HFF-Myc (cell line): ENCODE data around the gene RCOR1.

Experiments
- DNase-seq: peaks from one replicate; pipeline ENCODE4 v3.0.0-alpha.2; 2011; ENCODE audit warnings: low read depth; ENCODE audit errors: extremely low read depth
- H3K4me3 ChIP-seq: replicated peaks from 2 replicates; pipeline ENCODE4 v1.5.1; 2011; ENCODE audit warnings: low read depth, mild to moderate bottlenecking, control low read depth, low read length
- TF ChIP-seq, protein P1 (sequence below): IDR thresholded peaks from 2 replicates; pipeline ENCODE4 v1.5.1; 2012; ENCODE audit warnings: mild to moderate bottlenecking, low read depth, low read length, control low read depth; ENCODE audit errors: missing control alignments

The RCOR1 gene

DNA sequence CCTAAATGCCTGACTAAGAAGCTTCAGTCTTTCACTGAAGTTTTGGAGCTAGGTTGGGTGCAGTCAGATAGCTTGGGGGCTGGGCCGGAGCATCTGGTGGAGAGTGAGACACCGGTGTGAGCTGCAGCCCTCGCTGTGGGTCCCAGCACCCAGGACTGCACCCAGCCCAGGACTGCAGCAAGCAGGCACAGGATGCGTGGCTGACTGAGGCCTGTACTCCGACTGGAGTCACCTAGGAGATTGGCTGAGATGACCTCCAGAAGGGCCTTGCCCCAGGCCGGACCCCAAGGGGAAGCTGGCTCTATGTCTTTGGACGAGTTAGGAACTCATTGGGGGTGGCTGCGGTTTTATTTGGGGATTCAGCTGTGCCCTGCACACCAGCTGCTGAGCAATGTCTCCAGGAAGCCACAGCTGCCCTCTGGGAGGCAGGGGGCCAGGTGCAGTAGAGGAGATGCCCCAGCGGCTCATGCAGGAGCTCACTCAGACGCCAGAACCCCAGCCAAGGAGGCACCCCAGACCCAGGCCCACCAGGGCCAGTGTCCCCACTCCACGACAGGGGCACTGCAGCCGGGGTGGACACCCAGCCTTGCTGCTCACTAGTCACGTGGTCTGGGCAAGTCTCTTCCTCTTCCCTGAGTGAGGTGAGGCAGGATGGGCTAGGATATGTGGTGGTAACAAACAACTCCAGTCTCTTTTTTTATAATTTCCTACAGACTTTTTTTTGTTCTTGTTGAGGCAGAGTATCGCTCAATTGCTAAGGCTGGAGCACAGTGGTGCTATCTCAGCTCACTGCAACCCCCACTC lies 31.8 kb upstream of the RCOR1 start:
- no peak for DNase-seq
- no peak overlapping the region for H3K4me3 ChIP-seq
- TF ChIP-seq, protein P1, sequence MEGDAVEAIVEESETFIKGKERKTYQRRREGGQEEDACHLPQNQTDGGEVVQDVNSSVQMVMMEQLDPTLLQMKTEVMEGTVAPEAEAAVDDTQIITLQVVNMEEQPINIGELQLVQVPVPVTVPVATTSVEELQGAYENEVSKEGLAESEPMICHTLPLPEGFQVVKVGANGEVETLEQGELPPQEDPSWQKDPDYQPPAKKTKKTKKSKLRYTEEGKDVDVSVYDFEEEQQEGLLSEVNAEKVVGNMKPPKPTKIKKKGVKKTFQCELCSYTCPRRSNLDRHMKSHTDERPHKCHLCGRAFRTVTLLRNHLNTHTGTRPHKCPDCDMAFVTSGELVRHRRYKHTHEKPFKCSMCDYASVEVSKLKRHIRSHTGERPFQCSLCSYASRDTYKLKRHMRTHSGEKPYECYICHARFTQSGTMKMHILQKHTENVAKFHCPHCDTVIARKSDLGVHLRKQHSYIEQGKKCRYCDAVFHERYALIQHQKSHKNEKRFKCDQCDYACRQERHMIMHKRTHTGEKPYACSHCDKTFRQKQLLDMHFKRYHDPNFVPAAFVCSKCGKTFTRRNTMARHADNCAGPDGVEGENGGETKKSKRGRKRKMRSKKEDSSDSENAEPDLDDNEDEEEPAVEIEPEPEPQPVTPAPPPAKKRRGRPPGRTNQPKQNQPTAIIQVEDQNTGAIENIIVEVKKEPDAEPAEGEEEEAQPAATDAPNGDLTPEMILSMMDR, result no peak

DNA sequence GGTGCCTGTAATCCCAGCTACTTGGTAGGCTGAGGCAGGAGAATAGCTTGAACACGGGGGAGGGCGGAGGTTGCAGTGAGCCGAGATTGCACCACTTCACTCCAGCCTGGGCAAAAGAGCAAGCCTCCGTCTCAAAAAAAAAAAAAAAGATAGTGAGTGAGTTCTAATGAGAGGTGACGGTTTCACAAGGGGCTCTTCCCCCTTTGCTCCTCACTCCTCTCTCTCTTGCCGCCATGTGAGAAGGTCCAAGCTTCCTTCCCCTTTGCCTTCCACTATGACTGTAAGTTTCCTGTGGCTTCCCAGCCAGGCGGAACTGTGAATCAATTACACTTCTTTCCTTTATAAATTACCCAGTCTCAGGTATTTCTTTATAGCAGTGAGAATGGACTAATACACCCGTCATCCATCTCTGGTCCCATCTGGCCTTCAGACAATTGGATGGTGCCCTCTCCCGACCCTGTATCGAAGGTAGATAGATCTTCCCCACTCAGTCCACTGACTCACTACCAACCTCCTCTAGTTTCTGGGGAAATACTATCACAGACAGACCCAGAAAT lies 27.0 kb upstream of the RCOR1 start:
- no peak for DNase-seq
- H3K4me3 ChIP-seq, result no peak overlapping the region
- TF ChIP-seq, protein P1, result no peak

DNA sequence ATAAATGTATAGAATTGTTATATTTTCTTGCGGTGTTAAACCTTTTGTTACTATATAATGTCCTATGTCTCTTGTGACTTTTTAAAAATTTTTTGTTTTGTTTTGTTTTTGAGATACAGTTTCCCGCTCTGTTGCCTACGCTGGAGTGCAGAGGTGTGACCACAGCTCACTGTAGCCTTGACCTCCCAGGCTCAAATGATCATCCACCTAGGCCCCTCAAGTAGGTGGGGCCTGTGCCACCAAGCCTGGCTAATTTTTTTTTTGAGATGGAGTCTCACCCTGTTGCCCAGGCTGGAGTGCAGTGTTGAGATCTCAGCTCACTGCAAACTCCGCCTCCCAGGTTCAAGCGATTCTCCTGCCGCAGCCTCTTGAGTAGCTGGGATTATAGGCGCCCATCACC lies 26.5 kb upstream of the RCOR1 start:
- no peak overlapping the region for H3K4me3 ChIP-seq
- TF ChIP-seq, protein P1, result no peak
- no peak for DNase-seq

DNA sequence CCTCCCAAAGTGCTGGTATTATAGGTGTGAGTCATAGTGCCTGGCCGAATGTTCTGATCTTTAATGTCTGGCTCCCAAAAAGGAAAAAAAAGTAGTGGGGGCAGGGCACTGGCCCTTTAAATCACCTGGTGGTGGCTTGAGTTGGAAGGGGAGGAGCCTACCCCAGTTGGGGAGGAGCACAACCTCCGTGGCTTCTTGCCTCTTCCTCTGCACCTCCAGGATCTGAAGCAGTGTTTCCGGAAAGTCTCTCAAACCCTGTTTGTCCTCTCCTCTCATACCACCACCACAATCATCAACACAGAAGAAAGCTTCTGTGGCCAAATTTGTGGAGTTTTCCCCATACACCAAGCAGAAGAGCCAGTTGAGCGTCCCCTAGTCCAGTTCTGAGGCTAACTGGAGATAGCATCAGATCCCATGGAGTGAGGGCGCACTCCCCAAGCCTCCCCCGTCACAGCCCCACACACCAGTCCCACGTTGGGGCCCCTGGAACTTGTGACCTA lies 24.3 kb upstream of the RCOR1 start:
- TF ChIP-seq, protein P1, result no peak
- DNase-seq, result no peak
- H3K4me3 ChIP-seq, result no peak overlapping the region

DNA sequence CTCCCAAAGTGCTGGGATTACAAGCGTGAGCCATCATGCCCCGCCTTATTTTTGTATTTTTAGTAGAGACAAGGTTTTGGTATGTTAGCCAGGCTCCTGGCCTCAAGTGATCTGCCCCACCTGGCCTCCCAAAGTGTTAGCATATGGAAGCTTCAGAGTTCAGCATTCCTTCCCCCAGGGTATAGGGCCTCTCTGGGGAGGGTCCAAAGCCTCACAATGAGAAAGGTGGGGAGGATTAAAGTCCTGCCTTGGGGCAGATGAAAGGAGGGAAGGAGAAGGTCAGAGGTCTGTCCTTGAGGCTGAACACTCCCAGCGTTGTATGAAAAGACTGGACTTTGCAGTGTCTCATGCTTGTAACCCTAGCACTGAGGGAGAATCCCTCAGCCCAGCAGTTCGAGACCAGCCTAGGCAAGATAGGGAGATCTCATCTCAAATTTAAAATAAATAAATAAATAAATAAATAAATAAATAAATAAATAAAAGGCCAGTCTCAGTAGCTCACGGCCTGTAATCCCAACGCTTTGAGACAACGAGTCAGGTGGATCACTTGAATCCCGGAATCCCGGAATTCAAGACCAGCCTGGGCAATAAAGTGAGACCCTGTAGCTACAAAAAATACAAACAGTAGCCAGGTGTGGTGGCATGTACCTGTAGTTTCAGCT lies 22.0 kb upstream of the RCOR1 start:
- DNase-seq, result no peak
- no peak overlapping the region for H3K4me3 ChIP-seq
- TF ChIP-seq, protein P1, result no peak

DNA sequence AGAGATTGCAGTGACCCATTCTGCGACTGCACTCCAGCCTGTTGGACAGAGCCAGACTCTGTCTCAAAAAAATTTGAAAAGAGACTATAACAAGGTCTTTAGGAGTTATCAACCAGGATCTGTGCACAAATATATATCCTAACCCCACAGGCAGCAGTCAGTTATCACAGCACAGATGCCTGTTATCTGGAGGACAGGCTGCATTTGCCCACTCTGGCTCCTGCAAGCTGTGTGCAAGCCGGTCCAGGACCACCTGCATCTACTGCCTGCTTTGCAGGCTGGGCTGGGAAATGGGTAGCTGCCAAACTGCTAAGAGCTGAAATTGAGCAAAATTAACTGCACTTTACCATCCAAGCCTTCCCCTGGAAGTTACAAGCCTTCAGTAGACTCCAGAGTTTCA lies 21.4 kb upstream of the RCOR1 start:
- DNase-seq, result no peak
- no peak overlapping the region for H3K4me3 ChIP-seq
- TF ChIP-seq, protein P1, result no peak
